ENCODE data around the gene MITF.

DNA sequence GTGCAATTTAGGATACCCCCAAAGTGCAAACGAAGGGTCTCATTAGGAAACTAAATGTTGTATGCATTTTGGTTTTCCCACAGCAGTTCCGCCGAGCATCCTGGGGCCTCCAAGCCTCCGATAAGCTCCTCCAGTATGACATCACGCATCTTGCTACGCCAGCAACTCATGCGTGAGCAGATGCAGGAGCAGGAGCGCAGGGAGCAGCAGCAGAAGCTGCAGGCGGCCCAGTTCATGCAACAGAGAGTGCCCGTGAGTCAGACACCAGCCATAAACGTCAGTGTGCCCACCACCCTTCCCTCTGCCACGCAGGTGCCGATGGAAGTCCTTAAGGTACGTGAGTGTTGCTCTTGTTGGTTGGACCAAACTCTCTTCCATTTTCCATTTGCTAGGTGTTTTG, 139.8 kb downstream of the MITF start:
- TF ChIP-seq POLR2A (IDR thresholded peaks at IDR 0.05) (no peak), POLR2AphosphoS5 (IDR thresholded peaks at IDR 0.05) (no peak)
- TF ChIP-seq, protein P1, sequence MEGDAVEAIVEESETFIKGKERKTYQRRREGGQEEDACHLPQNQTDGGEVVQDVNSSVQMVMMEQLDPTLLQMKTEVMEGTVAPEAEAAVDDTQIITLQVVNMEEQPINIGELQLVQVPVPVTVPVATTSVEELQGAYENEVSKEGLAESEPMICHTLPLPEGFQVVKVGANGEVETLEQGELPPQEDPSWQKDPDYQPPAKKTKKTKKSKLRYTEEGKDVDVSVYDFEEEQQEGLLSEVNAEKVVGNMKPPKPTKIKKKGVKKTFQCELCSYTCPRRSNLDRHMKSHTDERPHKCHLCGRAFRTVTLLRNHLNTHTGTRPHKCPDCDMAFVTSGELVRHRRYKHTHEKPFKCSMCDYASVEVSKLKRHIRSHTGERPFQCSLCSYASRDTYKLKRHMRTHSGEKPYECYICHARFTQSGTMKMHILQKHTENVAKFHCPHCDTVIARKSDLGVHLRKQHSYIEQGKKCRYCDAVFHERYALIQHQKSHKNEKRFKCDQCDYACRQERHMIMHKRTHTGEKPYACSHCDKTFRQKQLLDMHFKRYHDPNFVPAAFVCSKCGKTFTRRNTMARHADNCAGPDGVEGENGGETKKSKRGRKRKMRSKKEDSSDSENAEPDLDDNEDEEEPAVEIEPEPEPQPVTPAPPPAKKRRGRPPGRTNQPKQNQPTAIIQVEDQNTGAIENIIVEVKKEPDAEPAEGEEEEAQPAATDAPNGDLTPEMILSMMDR (IDR thresholded peaks at IDR 0.05 in 8 of 11, conservative IDR thresholded peaks at IDR 0.05 in 3 of 11), result no peak

Data from spleen (tissue), 7 donors.